ENCODE results near the gene CDH8.

GRCh38 chr16:61770301-61770700, 265.9 kb downstream of the CDH8 start:
- TF ChIP-seq EZH2 (IDR thresholded peaks at IDR 0.05; ENCODE audit: borderline replicate concordance, insufficient read depth, low read depth, low read length, poor library complexity, severe bottlenecking) = no peak
- no peak for TF ChIP-seq CTCF (IDR thresholded peaks at IDR 0.05)
